Vagina (tissue), 2 donors: Measurements from ENCODE around the gene ANAPC10. TPM values are rescaled to one million over a fixed set of nuclear protein-coding genes. Genes with fewer than 3 reads are reported as not detected.

Experiments used
- DNase-seq, 2 donors: peaks; one replicate each; pipeline ENCODE4 v3.0.0-alpha.2; 2017; ENCODE audit errors: extremely low spot score in 2 of 2
- H3K27ac ChIP-seq: fragments of 200-600 bp; sonication (generic); one replicate; pipeline ENCODE4 v1.5.1; 2019
- H3K27me3 ChIP-seq: fragments of 200-600 bp; sonication (generic); one replicate; pipeline ENCODE4 v1.5.1; 2019
- H3K36me3 ChIP-seq, 2 donors: fragments of 200-600 bp; sonication (generic); one replicate each; pipeline ENCODE4 v1.5.1; 2017 to 2019
- H3K4me1 ChIP-seq: fragments of 200-600 bp; sonication (generic); one replicate; pipeline ENCODE4 v1.5.1; 2019
- H3K4me3 ChIP-seq, 2 donors: fragments of 200-600 bp; sonication (generic); 1 replicate in 1 of 2; 2 replicates in 1 of 2; pipeline ENCODE4 v1.5.1; 2016 to 2019
- H3K9me3 ChIP-seq: fragments of 200-600 bp; sonication (generic); one replicate; pipeline ENCODE4 v1.5.1; 2019
- CTCF ChIP-seq, 3 experiments: fragments of 450-650 bp in 2 of 3; fragments of 200-600 bp in 1 of 3; sonication (generic) in 1 of 3; IDR thresholded peaks; one replicate each; pipeline ENCODE4 v1.5.1; 2017 to 2019; ENCODE audit warnings: antibody characterized with exemption in 3 of 3, mild to moderate bottlenecking in 2 of 3, moderate library complexity in 2 of 3
- POLR2A ChIP-seq, 2 donors: fragments of 450-650 bp; IDR thresholded peaks; one replicate each; pipeline ENCODE4 v1.6.1; 2017; ENCODE audit warnings: antibody characterized with exemption in 2 of 2, mild to moderate bottlenecking in 2 of 2, moderate library complexity in 2 of 2
- POLR2AphosphoS5 ChIP-seq, 2 donors: sonication (generic); formaldehyde crosslinking; IDR thresholded peaks; one replicate each; pipeline ENCODE4 v1.9.0; 2017; ENCODE audit warnings: antibody characterized with exemption in 2 of 2, mild to moderate bottlenecking in 2 of 2, low read depth in 1 of 2; ENCODE audit not compliant: insufficient read depth in 1 of 2
- intact Hi-C: fragments of 100-400 bp; cut with DNase I; formaldehyde crosslinking; loops from one replicate; pipeline ENCODE4 v1.15.1; 2023
- total RNA-seq: library from RNA; depleted of rRNA; stranded (reverse); fragments of >200 nt; gene quantifications from one replicate; pipeline ENCODE4 v1.2.3, GENCODE V29; 2016

ANAPC10 gene
- total RNA-seq, 1 donor from 2014 or later: 17.4 TPM

GRCh38 chr4:145130130-145130529 lies 32.1 kb upstream of the ANAPC10 start:
- no peak for TF ChIP-seq CTCF (IDR thresholded peaks at IDR 0.05)
- TF ChIP-seq POLR2A (IDR thresholded peaks at IDR 0.05): no peak
- TF ChIP-seq POLR2AphosphoS5 (IDR thresholded peaks at IDR 0.05; ENCODE audit: insufficient read depth in 1 of 2, low read depth in 1 of 2): no peak
- Histone ChIP-seq H3K4me3 (no peak overlapping the region), H3K4me1 (no peaks in the 10 kb centered on the region), H3K9me3 (no peaks in the 10 kb centered on the region), H3K27ac (no peak overlapping the region), H3K27me3 (no peaks in the 10 kb centered on the region), H3K36me3 (peaks cover 0 to 25% of the 10 kb centered on the region in 2 donors)
- intact Hi-C loops: no loop called here
- no peak for DNase-seq

DNA sequence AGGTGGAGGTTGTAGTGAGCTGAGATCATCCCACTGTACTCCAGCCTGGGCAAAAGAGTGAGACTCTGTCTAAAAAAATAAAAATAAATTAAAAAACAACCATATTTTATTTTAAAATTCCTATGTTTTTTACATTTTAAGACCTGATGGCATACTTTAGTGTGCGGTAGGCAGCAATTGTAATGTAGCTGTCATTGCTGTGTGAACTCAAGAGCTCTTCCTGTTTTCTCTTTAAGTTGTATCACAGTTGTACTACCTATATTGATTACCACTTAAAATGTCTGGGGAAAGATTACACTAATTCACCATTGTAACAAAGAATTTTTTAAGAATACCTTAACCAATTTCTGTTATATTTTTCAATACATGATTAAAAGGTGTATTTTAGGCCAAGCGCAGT lies 27.4 kb upstream of the ANAPC10 start:
- no peaks in the 10 kb centered on the region for H3K4me1 ChIP-seq
- intact Hi-C loops: no loop called here
- TF ChIP-seq POLR2AphosphoS5 (IDR thresholded peaks at IDR 0.05; ENCODE audit: insufficient read depth in 1 of 2, low read depth in 1 of 2) (no peak), CTCF (IDR thresholded peaks at IDR 0.05) (no peak), POLR2A (IDR thresholded peaks at IDR 0.05) (no peak)
- no peak overlapping the region for H3K27ac ChIP-seq
- peaks cover 0 to 63% of the 10 kb centered on the region in 2 donors for H3K36me3 ChIP-seq
- no peaks in the 10 kb centered on the region for H3K27me3 ChIP-seq
- H3K9me3 ChIP-seq: no peaks in the 10 kb centered on the region
- DNase-seq: no peak
- no peak overlapping the region for H3K4me3 ChIP-seq

GRCh38 chr4:145108128-145108527 lies 10.1 kb upstream of the ANAPC10 start:
- intact Hi-C loops: no loop called here
- no peaks in the 10 kb centered on the region for H3K9me3 ChIP-seq
- H3K27me3 ChIP-seq: no peaks in the 10 kb centered on the region
- H3K27ac ChIP-seq: no peak overlapping the region
- no peak for TF ChIP-seq POLR2AphosphoS5 (IDR thresholded peaks at IDR 0.05; ENCODE audit: insufficient read depth in 1 of 2, low read depth in 1 of 2)
- no peak for DNase-seq
- no peak overlapping the region for H3K4me3 ChIP-seq
- H3K4me1 ChIP-seq: no peaks in the 10 kb centered on the region
- H3K36me3 ChIP-seq: peaks cover 0 to 42% of the 10 kb centered on the region in 2 donors

DNA sequence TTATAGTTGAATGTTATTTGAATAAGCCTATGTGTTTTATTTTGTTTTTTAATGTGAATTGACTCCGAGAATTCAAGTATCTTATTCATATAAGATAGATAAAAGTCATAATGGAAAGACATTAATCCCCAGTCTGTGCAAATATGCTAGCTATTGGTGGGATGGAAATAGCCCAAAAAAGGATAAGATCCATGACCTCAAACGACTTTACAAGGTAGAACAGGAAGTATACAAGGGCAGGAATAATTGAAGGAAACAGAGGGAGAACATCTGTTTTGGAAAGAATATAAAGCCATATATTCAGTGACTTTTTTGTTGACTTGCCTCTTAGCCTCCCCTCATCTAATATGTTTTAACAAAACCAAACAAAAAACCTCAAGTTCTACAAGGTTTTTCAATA lies 9.1 kb upstream of the ANAPC10 start:
- DNase-seq: no peak
- no peaks in the 10 kb centered on the region for H3K9me3 ChIP-seq
- H3K4me3 ChIP-seq: no peak overlapping the region
- no peak overlapping the region for H3K27ac ChIP-seq
- H3K36me3 ChIP-seq: peaks cover 0 to 32% of the 10 kb centered on the region in 2 donors
- H3K27me3 ChIP-seq: no peaks in the 10 kb centered on the region
- TF ChIP-seq CTCF (IDR thresholded peaks at IDR 0.05) (no peak), POLR2A (IDR thresholded peaks at IDR 0.05) (no peak), POLR2AphosphoS5 (IDR thresholded peaks at IDR 0.05; ENCODE audit: insufficient read depth in 1 of 2, low read depth in 1 of 2) (no peak)
- peaks cover 7% of the 10 kb centered on the region for H3K4me1 ChIP-seq
- intact Hi-C loops: no loop called here

DNA sequence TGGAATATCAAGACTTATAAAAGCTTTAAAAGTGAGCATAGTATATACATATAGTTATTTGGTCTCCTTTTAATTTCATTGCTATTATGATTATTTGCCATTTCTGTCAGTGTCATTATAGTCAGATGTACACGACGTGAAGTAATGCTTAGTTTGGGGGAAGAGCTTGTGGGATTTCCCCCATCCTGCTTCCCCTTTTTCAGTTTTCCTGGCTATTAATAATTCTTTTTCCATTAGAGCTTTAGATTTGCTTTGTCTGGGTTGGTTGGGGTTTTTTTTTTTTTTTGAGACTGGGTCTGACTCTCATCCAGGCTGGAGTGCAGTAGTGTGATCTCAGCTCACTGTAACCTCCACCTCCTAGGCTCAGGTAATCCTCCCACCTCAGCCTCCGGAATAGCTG lies 5.5 kb upstream of the ANAPC10 start:
- Histone ChIP-seq H3K4me1 (peaks cover 40% of the 10 kb centered on the region), H3K36me3 (peaks cover 0 to 13% of the 10 kb centered on the region in 2 donors), H3K9me3 (no peaks in the 10 kb centered on the region), H3K4me3 (no peak overlapping the region), H3K27me3 (no peaks in the 10 kb centered on the region), H3K27ac (no peak overlapping the region)
- TF ChIP-seq POLR2AphosphoS5 (IDR thresholded peaks at IDR 0.05; ENCODE audit: insufficient read depth in 1 of 2, low read depth in 1 of 2): no peak
- TF ChIP-seq POLR2A (IDR thresholded peaks at IDR 0.05): no peak
- TF ChIP-seq CTCF (IDR thresholded peaks at IDR 0.05): no peak
- intact Hi-C loops: no loop called here
- DNase-seq: no peak
